ENCODE data around the gene SULF2.
A peak's percentile ranks its signal among the peaks of the same experiment; 100 is the strongest.
"Not testable (repeated sequence)": the region's sequence is repeated elsewhere in the genome, so short reads cannot be mapped to it uniquely, and the experiment has no call there.

Gene SULF2

GRCh38 chr20:47785311-47785853, at the start of gene SULF2:
Gene SULF2 (minus strand): TSS chr20:47785481. CDS start chr20:47757363, 28,118 bp downstream.
- H3K4me3 ChIP-seq (ENCODE audit: low read depth, low read length): peak within 1 kb of the TSS; percentile 79
- H3K36me3 ChIP-seq (ENCODE audit: control insufficient read depth, insufficient read depth, low read length): no peaks in the 10 kb centered on the region

DNA sequence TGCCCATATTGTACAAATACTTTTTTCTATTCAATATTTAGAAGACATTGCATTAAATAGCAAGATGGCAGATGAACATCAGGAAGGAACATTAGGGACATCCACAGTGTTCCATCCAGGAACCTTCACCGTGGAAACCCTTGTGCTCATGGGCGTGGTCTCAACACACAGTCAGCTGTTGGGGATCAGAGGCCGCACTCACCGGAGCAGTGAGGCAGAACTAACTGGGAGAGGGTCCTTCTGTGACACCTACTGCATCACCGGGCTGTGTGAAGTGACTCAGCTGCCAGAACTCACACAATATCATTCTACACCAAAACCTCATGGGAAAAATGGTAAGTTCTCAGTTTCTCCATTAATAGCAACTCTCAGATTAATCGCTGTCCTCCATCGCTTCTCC, 46.4 kb upstream of the SULF2 start:
- H3K27me3 ChIP-seq (ENCODE audit: control insufficient read depth, insufficient read depth, low read length); H3K4me1 ChIP-seq (ENCODE audit: control insufficient read depth, insufficient read depth, low read length); H3K9ac ChIP-seq (ENCODE audit: low read depth, low read length); H3K9me3 ChIP-seq (ENCODE audit: control insufficient read depth, insufficient read depth, low read length); H3K36me3 ChIP-seq (ENCODE audit: control insufficient read depth, insufficient read depth, low read length); H3K4me3 ChIP-seq (ENCODE audit: low read depth, low read length): not testable (repeated sequence)

More at GRCh38 chr20:47785311-47785853, at the start of gene SULF2:
- peaks cover 34% of the 10 kb centered on the region for H3K27me3 ChIP-seq (ENCODE audit: control insufficient read depth, insufficient read depth, low read length)
- peak within 1 kb of the TSS; percentile 47 for H3K9ac ChIP-seq (ENCODE audit: low read depth, low read length)
- no peaks in the 10 kb centered on the region for H3K9me3 ChIP-seq (ENCODE audit: control insufficient read depth, insufficient read depth, low read length)
- H3K4me1 ChIP-seq (ENCODE audit: control insufficient read depth, insufficient read depth, low read length): peaks cover 2% of the 10 kb centered on the region

- H3K27me3 ChIP-seq (ENCODE audit: control insufficient read depth, insufficient read depth, low read length); H3K9me3 ChIP-seq (ENCODE audit: control insufficient read depth, insufficient read depth, low read length); H3K4me3 ChIP-seq (ENCODE audit: low read depth, low read length); H3K9ac ChIP-seq (ENCODE audit: low read depth, low read length); H3K4me1 ChIP-seq (ENCODE audit: control insufficient read depth, insufficient read depth, low read length); H3K36me3 ChIP-seq (ENCODE audit: control insufficient read depth, insufficient read depth, low read length): not testable (repeated sequence)
These were observed 41.4 kb upstream of the SULF2 start for GRCh38 chr20:47826716-47827115.

DNA sequence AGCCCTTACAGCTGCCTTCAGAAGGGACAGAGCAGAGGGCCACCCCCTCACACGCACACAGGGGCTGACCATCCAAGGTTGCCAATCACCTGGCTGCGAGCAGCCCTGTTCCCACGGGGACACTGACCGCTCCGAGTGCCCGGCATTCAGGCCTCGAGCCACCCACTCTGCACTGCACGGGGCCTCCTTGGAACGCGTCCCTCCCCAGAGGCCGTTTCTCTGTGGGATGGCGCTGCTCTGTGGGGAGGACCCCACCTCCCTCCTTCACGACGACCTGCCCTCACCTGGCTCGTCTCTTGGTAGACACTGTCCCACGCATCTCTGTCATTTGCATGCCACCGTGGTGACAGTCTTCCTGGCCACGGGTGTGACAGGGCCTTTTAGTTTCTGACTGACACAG, 40.7 kb upstream of the SULF2 start:
- not testable (repeated sequence) for H3K4me3 ChIP-seq (ENCODE audit: low read depth, low read length); H3K4me1 ChIP-seq (ENCODE audit: control insufficient read depth, insufficient read depth, low read length); H3K27me3 ChIP-seq (ENCODE audit: control insufficient read depth, insufficient read depth, low read length); H3K9ac ChIP-seq (ENCODE audit: low read depth, low read length); H3K36me3 ChIP-seq (ENCODE audit: control insufficient read depth, insufficient read depth, low read length); H3K9me3 ChIP-seq (ENCODE audit: control insufficient read depth, insufficient read depth, low read length)

DNA sequence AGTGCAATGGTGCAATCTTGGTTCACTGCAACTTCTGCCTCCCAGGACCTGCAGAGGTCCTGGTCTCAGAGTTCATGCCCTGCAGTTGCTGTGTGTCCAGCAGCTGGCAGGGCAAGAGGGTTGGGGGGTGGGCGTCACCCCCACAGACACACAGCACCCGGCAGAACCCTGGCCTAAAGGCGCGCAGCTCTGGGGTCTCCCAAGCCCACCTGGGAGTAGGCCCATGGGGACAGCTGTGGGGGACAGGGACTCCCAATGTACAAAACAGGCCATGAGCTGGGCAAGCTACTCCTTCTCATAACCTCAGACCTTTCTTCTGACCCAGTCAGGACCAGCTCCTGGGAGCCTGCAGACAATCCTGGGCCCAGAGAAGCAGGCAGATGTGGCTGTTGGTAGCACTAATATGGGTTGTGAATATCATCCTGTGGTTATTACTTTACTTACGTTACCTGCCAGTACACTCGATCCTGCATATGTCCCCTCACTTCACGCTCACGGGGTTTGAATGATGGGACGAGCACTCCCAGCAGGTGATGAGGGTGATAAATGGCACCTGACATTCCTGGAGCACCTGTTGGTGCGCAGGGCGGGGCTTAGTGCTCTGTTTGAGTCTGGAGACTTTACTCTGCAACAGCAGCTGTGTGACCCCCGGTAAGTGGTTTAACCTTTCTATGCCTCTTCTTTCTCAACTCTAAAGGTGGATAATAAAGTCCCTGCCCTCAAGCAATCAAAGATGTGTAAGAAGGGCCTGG, 39.9 kb upstream of the SULF2 start:
- no peaks in the 10 kb centered on the region for H3K4me1 ChIP-seq (ENCODE audit: control insufficient read depth, insufficient read depth, low read length)

DNA sequence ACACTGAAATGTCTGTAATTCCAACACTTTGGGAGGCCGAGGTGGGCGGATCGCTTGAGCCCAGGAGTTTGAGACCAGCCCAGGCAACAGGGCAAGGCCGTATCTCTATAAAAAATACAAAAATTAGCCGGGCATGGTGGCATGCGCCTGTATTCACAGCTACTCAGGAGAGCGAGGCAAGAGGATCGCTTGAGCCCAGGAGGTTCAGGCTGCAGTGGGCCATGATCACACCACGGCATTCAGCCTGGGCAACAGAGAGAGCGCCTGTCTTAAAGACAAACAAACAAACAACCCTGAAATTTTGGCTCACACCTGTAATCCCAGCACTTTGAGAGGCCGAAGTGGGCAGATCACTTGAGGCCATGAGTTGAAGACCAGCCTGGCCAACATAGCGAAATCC, 38.7 kb upstream of the SULF2 start:
- not testable (repeated sequence) for H3K4me3 ChIP-seq (ENCODE audit: low read depth, low read length); H3K9me3 ChIP-seq (ENCODE audit: control insufficient read depth, insufficient read depth, low read length); H3K36me3 ChIP-seq (ENCODE audit: control insufficient read depth, insufficient read depth, low read length); H3K27me3 ChIP-seq (ENCODE audit: control insufficient read depth, insufficient read depth, low read length); H3K9ac ChIP-seq (ENCODE audit: low read depth, low read length); H3K4me1 ChIP-seq (ENCODE audit: control insufficient read depth, insufficient read depth, low read length)

More for the DNA sequence above, 39.9 kb upstream of the SULF2 start:
- Histone ChIP-seq H3K27me3 (ENCODE audit: control insufficient read depth, insufficient read depth, low read length) (no peaks in the 10 kb centered on the region), H3K36me3 (ENCODE audit: control insufficient read depth, insufficient read depth, low read length) (no peaks in the 10 kb centered on the region), H3K9ac (ENCODE audit: low read depth, low read length) (no peak overlapping the region), H3K4me3 (ENCODE audit: low read depth, low read length) (no peak overlapping the region), H3K9me3 (ENCODE audit: control insufficient read depth, insufficient read depth, low read length) (no peaks in the 10 kb centered on the region)

DNA sequence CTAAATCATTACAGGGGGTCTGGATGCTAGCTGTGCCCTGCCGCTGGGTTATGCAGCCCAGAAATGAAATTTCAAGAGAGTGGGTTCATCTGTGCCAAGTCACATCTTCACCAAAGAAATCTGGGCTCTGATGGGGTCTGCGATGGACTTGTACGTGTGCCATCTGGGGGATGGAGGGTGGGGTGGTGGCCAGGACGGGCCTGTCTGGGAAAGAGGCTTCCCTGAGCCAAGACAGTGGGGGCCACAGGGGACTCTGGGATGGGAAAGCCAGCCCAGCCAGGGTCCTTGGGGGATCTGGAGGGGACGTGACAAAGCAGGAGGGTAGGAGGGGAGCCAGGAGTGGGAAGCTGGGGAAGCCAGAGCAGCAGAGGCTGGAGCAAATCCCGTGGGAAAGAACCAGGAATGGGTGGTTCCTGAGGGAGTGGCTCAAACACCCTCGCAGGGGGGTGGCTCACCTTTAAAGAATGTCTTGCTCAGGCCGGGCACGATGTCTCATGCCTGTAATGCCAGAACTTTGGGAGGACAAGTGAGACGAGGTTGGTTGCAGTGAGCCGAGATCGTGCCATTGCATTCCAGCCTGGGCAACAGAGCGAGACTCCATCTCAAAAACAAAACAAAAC, 36.3 kb upstream of the SULF2 start:
- Histone ChIP-seq H3K4me3 (ENCODE audit: low read depth, low read length) (no peak overlapping the region), H3K9me3 (ENCODE audit: control insufficient read depth, insufficient read depth, low read length) (no peaks in the 10 kb centered on the region), H3K9ac (ENCODE audit: low read depth, low read length) (no peak overlapping the region), H3K36me3 (ENCODE audit: control insufficient read depth, insufficient read depth, low read length) (no peaks in the 10 kb centered on the region), H3K4me1 (ENCODE audit: control insufficient read depth, insufficient read depth, low read length) (no peaks in the 10 kb centered on the region), H3K27me3 (ENCODE audit: control insufficient read depth, insufficient read depth, low read length) (no peaks in the 10 kb centered on the region)

GRCh38 chr20:47818996-47819609, 33.8 kb upstream of the SULF2 start:
- Histone ChIP-seq H3K9ac (ENCODE audit: low read depth, low read length) (no peak overlapping the region), H3K9me3 (ENCODE audit: control insufficient read depth, insufficient read depth, low read length) (no peaks in the 10 kb centered on the region), H3K4me3 (ENCODE audit: low read depth, low read length) (no peak overlapping the region), H3K36me3 (ENCODE audit: control insufficient read depth, insufficient read depth, low read length) (no peaks in the 10 kb centered on the region), H3K4me1 (ENCODE audit: control insufficient read depth, insufficient read depth, low read length) (no peaks in the 10 kb centered on the region), H3K27me3 (ENCODE audit: control insufficient read depth, insufficient read depth, low read length) (no peaks in the 10 kb centered on the region)

DNA sequence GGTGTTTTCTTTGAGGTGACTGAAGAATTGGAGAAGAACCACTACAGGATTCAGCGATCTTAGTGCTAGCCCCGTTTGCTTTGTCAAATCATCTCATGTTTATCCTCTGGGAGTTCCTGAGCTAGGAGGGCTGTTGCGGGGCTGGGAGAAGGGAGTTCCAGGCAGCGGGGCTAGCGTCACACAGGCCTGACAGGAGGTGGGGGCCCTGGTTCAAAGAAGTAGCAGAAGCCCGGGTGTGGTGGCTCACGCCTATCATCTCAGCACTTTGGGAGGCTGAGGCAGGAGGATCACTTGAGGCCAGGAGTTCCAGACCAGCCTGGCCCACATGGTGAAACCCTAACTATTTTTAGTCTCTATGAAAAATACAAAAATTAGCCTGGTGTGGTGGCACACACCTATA, 33.2 kb upstream of the SULF2 start:
- no peaks in the 10 kb centered on the region for H3K36me3 ChIP-seq (ENCODE audit: control insufficient read depth, insufficient read depth, low read length)
- H3K9ac ChIP-seq (ENCODE audit: low read depth, low read length): no peak overlapping the region
- H3K9me3 ChIP-seq (ENCODE audit: control insufficient read depth, insufficient read depth, low read length): no peaks in the 10 kb centered on the region

GRCh38 chr20:47818016-47818415, 32.7 kb upstream of the SULF2 start:
- Histone ChIP-seq H3K9me3 (ENCODE audit: control insufficient read depth, insufficient read depth, low read length) (no peaks in the 10 kb centered on the region), H3K27me3 (ENCODE audit: control insufficient read depth, insufficient read depth, low read length) (no peaks in the 10 kb centered on the region), H3K36me3 (ENCODE audit: control insufficient read depth, insufficient read depth, low read length) (no peaks in the 10 kb centered on the region), H3K9ac (ENCODE audit: low read depth, low read length) (no peak overlapping the region), H3K4me3 (ENCODE audit: low read depth, low read length) (no peak overlapping the region), H3K4me1 (ENCODE audit: control insufficient read depth, insufficient read depth, low read length) (no peaks in the 10 kb centered on the region)

More for the DNA sequence above, 33.2 kb upstream of the SULF2 start:
- Histone ChIP-seq H3K27me3 (ENCODE audit: control insufficient read depth, insufficient read depth, low read length) (no peaks in the 10 kb centered on the region), H3K4me1 (ENCODE audit: control insufficient read depth, insufficient read depth, low read length) (no peaks in the 10 kb centered on the region), H3K4me3 (ENCODE audit: low read depth, low read length) (no peak overlapping the region)

DNA sequence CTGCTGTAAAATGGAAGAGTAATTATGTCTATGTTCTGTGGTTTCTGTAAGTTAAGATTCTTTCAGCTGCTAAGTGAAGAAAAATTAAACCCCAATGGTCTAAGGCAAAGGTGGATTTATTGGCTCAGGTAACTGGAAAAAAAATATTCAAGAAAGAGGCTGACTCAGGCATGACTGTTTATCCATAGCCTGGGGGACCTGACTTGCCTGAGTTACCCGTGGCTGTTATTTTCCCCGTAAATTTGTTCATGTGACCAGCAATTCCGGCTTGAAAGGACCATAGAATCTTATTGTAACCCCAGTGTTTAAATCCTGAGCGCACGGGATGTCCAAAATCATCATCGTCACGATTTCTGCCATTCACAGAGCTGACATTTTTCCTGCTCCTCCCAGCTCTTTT, 32.3 kb upstream of the SULF2 start:
- Histone ChIP-seq H3K27me3 (ENCODE audit: control insufficient read depth, insufficient read depth, low read length) (no peaks in the 10 kb centered on the region), H3K9ac (ENCODE audit: low read depth, low read length) (no peak overlapping the region)

More for the DNA sequence above, 32.3 kb upstream of the SULF2 start:
- H3K9me3 ChIP-seq (ENCODE audit: control insufficient read depth, insufficient read depth, low read length): no peaks in the 10 kb centered on the region
- no peaks in the 10 kb centered on the region for H3K4me1 ChIP-seq (ENCODE audit: control insufficient read depth, insufficient read depth, low read length)
- no peaks in the 10 kb centered on the region for H3K36me3 ChIP-seq (ENCODE audit: control insufficient read depth, insufficient read depth, low read length)
- H3K4me3 ChIP-seq (ENCODE audit: low read depth, low read length): no peak overlapping the region

Data from iPS-15b (cell line).